ENCODE data around the gene MSH3.
"Not testable (repeated sequence)": the region's sequence is repeated elsewhere in the genome, so short reads cannot be mapped to it uniquely, and the experiment has no call there.

The MSH3 gene

DNA sequence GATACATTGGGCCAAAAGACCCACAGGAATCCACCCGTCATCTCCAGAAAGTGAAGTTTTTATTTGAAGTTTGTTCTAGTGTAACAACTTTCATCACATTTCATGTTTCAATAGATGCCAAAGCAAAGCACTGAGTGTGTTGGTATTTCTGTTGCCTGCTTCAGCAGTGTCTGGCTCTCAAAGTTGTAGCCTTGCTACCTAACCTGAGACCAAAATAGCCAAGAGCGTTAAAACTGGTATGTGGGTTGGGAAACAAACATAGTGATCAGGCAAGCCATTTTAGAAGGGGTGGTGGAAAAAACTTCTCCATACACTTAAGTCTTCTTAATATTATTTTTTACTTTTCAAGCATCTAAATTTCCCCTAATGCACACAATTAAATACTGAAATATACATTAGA is 150.6 kb downstream of the MSH3 start:
- DNase-seq (ENCODE audit: low read depth) = no peak
- H3K4me3 ChIP-seq (ENCODE audit: low read depth, low read length) = no peak overlapping the region
- TF ChIP-seq, protein P1, sequence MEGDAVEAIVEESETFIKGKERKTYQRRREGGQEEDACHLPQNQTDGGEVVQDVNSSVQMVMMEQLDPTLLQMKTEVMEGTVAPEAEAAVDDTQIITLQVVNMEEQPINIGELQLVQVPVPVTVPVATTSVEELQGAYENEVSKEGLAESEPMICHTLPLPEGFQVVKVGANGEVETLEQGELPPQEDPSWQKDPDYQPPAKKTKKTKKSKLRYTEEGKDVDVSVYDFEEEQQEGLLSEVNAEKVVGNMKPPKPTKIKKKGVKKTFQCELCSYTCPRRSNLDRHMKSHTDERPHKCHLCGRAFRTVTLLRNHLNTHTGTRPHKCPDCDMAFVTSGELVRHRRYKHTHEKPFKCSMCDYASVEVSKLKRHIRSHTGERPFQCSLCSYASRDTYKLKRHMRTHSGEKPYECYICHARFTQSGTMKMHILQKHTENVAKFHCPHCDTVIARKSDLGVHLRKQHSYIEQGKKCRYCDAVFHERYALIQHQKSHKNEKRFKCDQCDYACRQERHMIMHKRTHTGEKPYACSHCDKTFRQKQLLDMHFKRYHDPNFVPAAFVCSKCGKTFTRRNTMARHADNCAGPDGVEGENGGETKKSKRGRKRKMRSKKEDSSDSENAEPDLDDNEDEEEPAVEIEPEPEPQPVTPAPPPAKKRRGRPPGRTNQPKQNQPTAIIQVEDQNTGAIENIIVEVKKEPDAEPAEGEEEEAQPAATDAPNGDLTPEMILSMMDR (IDR thresholded peaks at IDR 0.05; ENCODE audit: control insufficient read depth, extremely low read depth, insufficient read depth) = no peak

DNA sequence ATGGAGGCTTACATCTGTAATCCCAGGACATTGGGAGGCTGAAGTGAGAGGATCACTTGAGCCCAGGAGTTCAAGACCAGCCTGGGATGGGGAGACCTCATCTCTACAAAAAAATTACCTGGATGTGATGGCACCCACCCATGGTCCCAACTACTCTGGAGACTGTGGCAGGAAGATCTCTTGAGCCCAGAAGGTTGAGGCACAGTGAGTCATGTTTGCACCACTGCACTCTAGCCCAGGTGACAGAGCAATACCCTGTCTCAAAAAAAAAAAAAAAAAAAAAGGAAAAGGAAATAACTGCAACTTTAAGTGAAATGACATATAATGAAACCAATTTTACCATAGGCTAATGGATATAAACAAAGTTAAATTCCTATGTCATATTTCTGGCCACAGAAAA is 152.5 kb downstream of the MSH3 start:
- H3K4me3 ChIP-seq (ENCODE audit: low read depth, low read length) = no peak overlapping the region
- no peak for DNase-seq (ENCODE audit: low read depth)
- TF ChIP-seq, protein P1 (IDR thresholded peaks at IDR 0.05; ENCODE audit: control insufficient read depth, extremely low read depth, insufficient read depth) = no peak

DNA sequence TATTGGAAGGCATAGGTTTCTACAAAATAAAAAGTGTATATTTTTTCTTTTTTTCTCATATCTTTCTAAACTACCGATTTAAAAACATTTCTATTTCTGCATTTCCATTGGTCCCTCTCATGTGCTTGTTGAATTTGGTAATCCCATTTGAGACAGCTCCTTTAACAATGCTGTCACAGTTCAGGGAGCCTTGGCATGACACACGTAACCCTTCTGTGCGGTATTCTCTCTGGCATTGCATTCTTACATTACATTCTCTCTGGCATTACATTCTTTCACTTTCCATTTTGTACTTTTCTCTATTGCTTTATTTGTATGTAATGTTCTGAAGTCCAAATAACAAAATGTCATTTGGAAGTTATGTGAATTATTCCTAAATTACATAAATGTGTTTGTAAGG is 155.0 kb downstream of the MSH3 start:
- H3K4me3 ChIP-seq (ENCODE audit: low read depth, low read length) = no peak overlapping the region
- DNase-seq (ENCODE audit: low read depth) = no peak
- TF ChIP-seq, protein P1 (IDR thresholded peaks at IDR 0.05; ENCODE audit: control insufficient read depth, extremely low read depth, insufficient read depth) = no peak

DNA sequence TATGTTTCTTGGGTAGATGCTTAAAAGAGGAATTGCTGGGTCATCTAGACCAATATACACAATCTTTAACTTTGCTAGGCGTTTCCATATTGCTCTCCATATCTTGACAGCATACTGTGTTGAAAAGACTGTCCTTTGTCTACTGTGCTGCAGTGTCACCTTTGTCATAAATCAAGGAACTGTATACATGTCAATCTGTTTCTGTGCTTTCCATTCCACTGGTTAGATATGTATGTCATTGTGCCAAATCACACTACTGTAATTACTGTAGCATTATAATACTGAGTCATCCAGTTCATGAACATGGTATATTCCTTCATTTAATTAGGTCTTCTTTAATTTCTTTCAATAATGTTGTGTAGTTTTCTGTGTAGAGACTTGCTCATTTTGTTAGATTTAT is 156.0 kb downstream of the MSH3 start:
- TF ChIP-seq, protein P1 (IDR thresholded peaks at IDR 0.05; ENCODE audit: control insufficient read depth, extremely low read depth, insufficient read depth) = no peak

DNA sequence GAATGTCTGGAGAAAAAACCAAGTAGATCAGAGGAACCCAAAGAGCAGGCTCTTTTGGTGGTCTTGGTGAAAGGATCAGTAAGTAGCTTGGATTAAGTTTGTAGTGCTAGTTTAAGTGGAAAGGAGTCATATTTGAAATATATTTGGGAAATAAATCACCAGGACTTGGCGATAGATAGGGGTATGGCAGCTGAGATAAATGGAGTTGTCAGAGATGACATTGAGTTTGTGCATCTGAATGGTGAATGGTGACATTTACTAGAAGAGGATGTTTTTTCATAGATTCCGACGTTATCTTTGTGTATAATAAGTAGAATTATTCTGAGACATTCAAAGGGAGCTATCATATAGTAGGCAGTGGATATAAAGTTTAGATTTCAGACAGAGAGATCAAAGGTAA is 162.1 kb downstream of the MSH3 start:
- TF ChIP-seq, protein P1 (IDR thresholded peaks at IDR 0.05; ENCODE audit: control insufficient read depth, extremely low read depth, insufficient read depth) = no peak
- no peak for DNase-seq (ENCODE audit: low read depth)
- no peak overlapping the region for H3K4me3 ChIP-seq (ENCODE audit: low read depth, low read length)

More for the DNA sequence above, 156.0 kb downstream of the MSH3 start:
- no peak for DNase-seq (ENCODE audit: low read depth)
- no peak overlapping the region for H3K4me3 ChIP-seq (ENCODE audit: low read depth, low read length)

DNA sequence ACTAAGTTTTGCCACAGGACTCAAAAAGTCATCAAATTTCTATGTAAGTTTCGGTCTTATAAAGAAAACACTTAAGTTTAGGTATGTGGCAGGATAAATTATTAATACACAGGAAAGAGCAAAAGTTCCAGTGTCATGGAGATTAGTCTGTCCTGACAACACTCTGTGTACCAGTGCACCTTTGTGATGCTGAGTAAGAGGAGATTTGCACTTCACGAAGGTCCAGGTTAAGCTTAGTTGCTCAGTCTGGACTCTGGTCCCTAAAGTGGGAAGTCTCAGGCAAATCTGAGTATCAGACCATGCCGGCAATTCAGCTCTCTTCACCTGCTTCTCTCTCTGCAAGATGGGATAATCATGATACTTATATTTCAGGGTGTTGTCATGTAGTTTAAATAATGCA is 166.2 kb downstream of the MSH3 start:
- no peak for DNase-seq (ENCODE audit: low read depth)
- TF ChIP-seq, protein P1 (IDR thresholded peaks at IDR 0.05; ENCODE audit: control insufficient read depth, extremely low read depth, insufficient read depth) = no peak
- no peak overlapping the region for H3K4me3 ChIP-seq (ENCODE audit: low read depth, low read length)

DNA sequence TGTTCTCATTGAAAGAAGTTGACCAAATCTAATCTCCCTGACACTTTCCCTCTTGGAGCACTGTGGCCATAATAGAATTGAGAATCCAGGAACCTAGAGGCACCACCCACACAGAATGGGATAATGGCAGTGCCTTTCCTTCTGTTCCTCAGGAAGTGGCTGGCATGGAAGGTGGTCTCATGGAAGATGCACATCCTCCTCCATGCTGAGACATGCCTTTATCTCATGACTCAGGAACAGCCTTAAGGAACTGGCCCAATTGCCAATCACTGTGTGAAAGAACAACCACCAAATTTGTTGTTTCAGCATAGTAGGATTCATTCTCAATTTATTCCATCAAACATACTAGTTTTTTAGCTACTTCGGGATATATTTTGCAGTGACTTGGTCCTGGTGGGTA is 168.2 kb downstream of the MSH3 start:
- no peak for DNase-seq (ENCODE audit: low read depth)
- no peak overlapping the region for H3K4me3 ChIP-seq (ENCODE audit: low read depth, low read length)
- TF ChIP-seq, protein P1 (IDR thresholded peaks at IDR 0.05; ENCODE audit: control insufficient read depth, extremely low read depth, insufficient read depth) = no peak

DNA sequence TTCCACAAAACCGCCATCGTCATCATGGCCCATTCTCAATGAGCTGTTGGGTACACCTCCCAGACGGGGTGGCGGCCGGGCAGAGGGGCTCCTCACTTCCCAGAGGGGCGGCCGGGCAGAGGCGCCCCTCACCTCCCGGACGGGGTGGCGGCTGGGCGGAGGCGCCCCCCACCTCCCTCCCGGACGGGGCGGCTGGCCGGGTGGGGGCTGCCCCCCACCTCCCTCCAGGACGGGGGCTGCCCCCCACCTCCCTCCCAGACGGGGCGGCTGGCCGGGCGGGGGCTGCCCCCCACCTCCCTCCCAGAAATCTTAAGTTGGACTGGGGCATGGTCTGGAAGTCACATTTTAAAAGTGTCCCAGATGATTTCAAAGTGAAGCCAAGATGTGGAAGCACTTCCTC is 169.7 kb downstream of the MSH3 start:
- DNase-seq (ENCODE audit: low read depth); H3K4me3 ChIP-seq (ENCODE audit: low read depth, low read length): not testable (repeated sequence)

Data from LNCaP clone FGC (cell line).